Measurements from ENCODE around the gene EHMT1. TPM values are rescaled to one million over a fixed set of nuclear protein-coding genes. Genes with fewer than 3 reads are reported as not detected.
A peak's percentile ranks its signal among the peaks of the same experiment; 100 is the strongest.

Gene EHMT1
- total and polyA plus RNA-seq, 2 of the 13 experiments (the other 11 are each of a cell fraction or from before 2014, with no cell fraction given), result 23.0 to 27.1 TPM

DNA sequence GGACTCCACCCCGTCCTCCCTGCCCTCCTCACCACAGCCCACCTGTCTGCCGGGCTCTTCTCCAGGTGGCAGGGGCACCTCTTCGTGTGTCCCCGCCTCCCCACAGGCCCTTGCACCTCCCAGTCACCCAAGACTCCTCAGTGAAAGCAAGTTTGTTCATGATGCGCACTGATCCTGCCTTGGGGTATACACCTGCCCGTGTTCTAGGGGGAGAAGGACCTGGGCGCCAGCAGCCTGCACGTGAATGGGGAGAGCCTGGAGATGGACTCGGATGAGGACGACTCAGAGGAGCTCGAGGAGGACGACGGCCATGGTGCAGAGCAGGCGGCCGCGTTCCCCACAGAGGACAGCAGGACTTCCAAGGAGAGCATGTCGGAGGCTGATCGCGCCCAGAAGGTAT lies 124.9 kb downstream of the EHMT1 start:
- no peak overlapping the region for H2AFZ ChIP-seq (ENCODE audit: low read length)
- ChIA-PET POLR2A (no interaction called here), CTCF (ENCODE audit: low intra/inter-chr PET ratio, low total read pairs) (no interaction called here)
- peaks cover 2% of the 10 kb centered on the region for H3K79me2 ChIP-seq (ENCODE audit: insufficient read depth, low read length)
- in situ Hi-C loops (cut with HindIII; ENCODE audit: extremely low pct_ligation_motif_present, low pct_unique_long_range_greater_than_20kb) (no loop called here), intact Hi-C loops (cut with micrococcal nuclease; ENCODE audit: unreplicated experiment) (no loop called here)
- H4K20me1 ChIP-seq (ENCODE audit: insufficient read depth, low read length), result no peaks in the 10 kb centered on the region
- H3K27ac ChIP-seq (ENCODE audit: extremely low read length, insufficient read depth, low read length), result no peak overlapping the region
- FAIRE-seq (no peak), ATAC-seq (no peak), DNase-seq (ENCODE audit: low spot score) (no peak)
- no peak overlapping the region for H3K4me2 ChIP-seq (ENCODE audit: low read depth, low read length)
- BruUV-seq (replicated peaks), result no TSS peak
- 95% methylated on average over 16 of the region's 19 CpGs for WGBS (ENCODE audit: low lambda C conversion rate)
- peaks cover 17 to 43% of the 10 kb centered on the region in 2 experiments for H3K36me3 ChIP-seq (replicated peaks in 1 of 2; ENCODE audit: control insufficient read depth in 1 of 2, insufficient read depth in 2 of 2, low read length in 2 of 2)
- no peaks in the 10 kb centered on the region for H3K9me3 ChIP-seq (ENCODE audit: low read length)
- TF ChIP-seq NONO (IDR thresholded peaks at IDR 0.05) (no peak), NONO (CRISPR knock-in tag; conservative IDR thresholded peaks at IDR 0.05) (no peak)
- TF ChIP-seq, protein P1, sequence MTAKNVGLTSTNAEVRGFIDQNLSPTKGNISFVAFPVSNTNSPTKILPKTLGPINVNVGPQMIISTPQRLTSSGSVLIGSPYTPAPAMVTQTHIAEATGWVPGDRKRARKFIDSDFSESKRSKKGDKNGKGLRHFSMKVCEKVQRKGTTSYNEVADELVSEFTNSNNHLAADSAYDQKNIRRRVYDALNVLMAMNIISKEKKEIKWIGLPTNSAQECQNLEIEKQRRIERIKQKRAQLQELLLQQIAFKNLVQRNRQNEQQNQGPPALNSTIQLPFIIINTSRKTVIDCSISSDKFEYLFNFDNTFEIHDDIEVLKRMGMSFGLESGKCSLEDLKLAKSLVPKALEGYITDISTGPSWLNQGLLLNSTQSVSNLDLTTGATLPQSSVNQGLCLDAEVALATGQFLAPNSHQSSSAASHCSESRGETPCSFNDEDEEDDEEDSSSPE (CRISPR knock-in tag; IDR thresholded peaks at IDR 0.05), result no peak
- H3K4me3 ChIP-seq (replicated peaks in 1 of 3; ENCODE audit: insufficient read depth in 1 of 3, low read depth in 2 of 3, low read length in 3 of 3), result no peak overlapping the region
- no peaks in the 10 kb centered on the region for H3K27me3 ChIP-seq (ENCODE audit: control insufficient read depth in 1 of 2, insufficient read depth in 2 of 2, low read length in 2 of 2)
- H3K9ac ChIP-seq (ENCODE audit: insufficient read depth, low read depth, low read length), result no peak overlapping the region
- H3K4me1 ChIP-seq (ENCODE audit: insufficient read depth, low read length), result peaks cover 19% of the 10 kb centered on the region

DNA sequence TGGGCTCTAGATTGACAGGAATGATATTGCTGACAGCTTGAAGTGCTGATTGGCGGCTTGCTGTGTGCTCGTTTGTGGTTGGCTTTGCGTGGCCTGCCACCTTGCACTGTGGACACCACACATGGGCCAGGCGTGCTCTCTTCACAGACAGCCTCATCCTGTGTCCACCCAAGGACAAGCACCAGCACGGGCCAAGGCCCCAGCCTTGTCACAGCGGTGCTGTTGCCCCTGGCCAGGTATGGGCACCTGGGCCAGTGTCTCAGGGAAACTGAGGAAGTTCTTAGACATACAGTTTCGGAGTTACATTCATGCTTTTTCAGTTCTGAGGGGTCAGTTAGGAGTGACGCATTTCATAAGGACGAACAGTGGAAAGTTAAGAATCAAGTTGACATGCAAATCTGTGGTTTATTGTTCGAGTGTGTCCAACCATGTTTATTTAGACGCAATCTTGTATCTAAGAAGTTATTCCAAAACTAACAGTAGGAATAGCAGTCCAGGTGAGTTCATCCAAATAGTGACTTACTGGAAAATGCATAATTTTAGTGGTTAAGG lies 125.9 kb downstream of the EHMT1 start:
- no peak for FAIRE-seq
- no peak overlapping the region for H3K4me2 ChIP-seq (ENCODE audit: low read depth, low read length)
- no TSS peak for BruUV-seq (replicated peaks)
- peaks cover 19 to 51% of the 10 kb centered on the region in 2 experiments for H3K36me3 ChIP-seq (replicated peaks in 1 of 2; ENCODE audit: control insufficient read depth in 1 of 2, insufficient read depth in 2 of 2, low read length in 2 of 2)
- H2AFZ ChIP-seq (ENCODE audit: low read length), result no peak overlapping the region
- no peaks in the 10 kb centered on the region for H3K9me3 ChIP-seq (ENCODE audit: low read length)
- in situ Hi-C loops (cut with HindIII; ENCODE audit: extremely low pct_ligation_motif_present, low pct_unique_long_range_greater_than_20kb), result no loop called here
- intact Hi-C loops (cut with micrococcal nuclease; ENCODE audit: unreplicated experiment), result no loop called here
- H3K4me3 ChIP-seq (replicated peaks in 1 of 3; ENCODE audit: insufficient read depth in 1 of 3, low read depth in 2 of 3, low read length in 3 of 3), result no peak overlapping the region
- ChIA-PET CTCF (ENCODE audit: low intra/inter-chr PET ratio, low total read pairs) (no interaction called here), POLR2A (no interaction called here)
- ATAC-seq, result no peak
- TF ChIP-seq ZNF136 (CRISPR knock-in tag; IDR thresholded peaks at IDR 0.05; ENCODE audit: low read depth) (no peak), PRMT3 (CRISPR knock-in tag; IDR thresholded peaks at IDR 0.05; ENCODE audit: borderline replicate concordance, low read depth) (no peak)
- TF ChIP-seq, protein P2, sequence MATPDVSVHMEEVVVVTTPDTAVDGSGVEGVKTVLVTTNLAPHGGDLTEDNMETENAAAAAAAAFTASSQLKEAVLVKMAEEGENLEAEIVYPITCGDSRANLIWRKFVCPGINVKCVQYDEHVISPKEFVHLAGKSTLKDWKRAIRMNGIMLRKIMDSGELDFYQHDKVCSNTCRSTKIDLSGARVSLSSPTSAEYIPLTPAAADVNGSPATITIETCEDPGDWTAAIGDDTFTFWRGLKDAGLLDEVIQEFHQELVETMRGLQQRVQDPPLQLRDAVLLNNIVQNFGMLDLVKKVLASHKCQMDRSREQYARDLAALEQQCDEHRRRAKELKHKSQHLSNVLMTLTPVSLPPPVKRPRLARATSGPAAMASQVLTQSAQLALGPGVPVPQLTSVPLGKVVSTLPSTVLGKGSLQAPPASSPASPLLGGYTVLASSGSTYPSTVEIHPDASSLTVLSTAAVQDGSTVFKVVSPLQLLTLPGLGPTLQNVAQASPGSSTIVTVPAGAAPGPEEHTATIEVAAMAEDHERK (CRISPR knock-in tag; IDR thresholded peaks at IDR 0.05; ENCODE audit: low read depth), result no peak
- 96% methylated on average over 7 of the region's 11 CpGs for WGBS (ENCODE audit: low lambda C conversion rate)
- DNase-seq (ENCODE audit: low spot score), result no peak
- H3K27me3 ChIP-seq (ENCODE audit: control insufficient read depth in 1 of 2, insufficient read depth in 2 of 2, low read length in 2 of 2), result no peaks in the 10 kb centered on the region
- H3K79me2 ChIP-seq (ENCODE audit: insufficient read depth, low read length), result no peaks in the 10 kb centered on the region
- H3K27ac ChIP-seq (ENCODE audit: extremely low read length, insufficient read depth, low read length), result peak overlapping the region; percentile 63
- H4K20me1 ChIP-seq (ENCODE audit: insufficient read depth, low read length), result no peaks in the 10 kb centered on the region
- H3K4me1 ChIP-seq (ENCODE audit: insufficient read depth, low read length), result peaks cover 11% of the 10 kb centered on the region
- H3K9ac ChIP-seq (ENCODE audit: insufficient read depth, low read depth, low read length), result no peak overlapping the region

Measured in HepG2 (cell line).